H9 (cell line): Measurements from ENCODE around the gene EN1. TPM values are rescaled to one million over a fixed set of nuclear protein-coding genes. Genes with fewer than 3 reads are reported as not detected.

Experiments
- DNase-seq: peaks from one replicate; pipeline ENCODE4 v3.0.0-alpha.2; 2017
- H2AFZ ChIP-seq: one replicate; pipeline ENCODE4 v1.6.1; 2013; ENCODE audit warnings: mild to moderate bottlenecking, low read length, control low read depth, moderate library complexity
- H2AK5ac ChIP-seq: 2 replicates; pipeline ENCODE4 v1.6.1; 2013; ENCODE audit warnings: low read length, control low read depth, mixed read lengths; ENCODE audit not compliant: insufficient read length
- H2BK120ac ChIP-seq: one replicate; pipeline ENCODE4 v1.6.1; 2013; ENCODE audit warnings: low read depth, mild to moderate bottlenecking, low read length, control low read depth, inconsistent platforms; ENCODE audit not compliant: poor library complexity, severe bottlenecking
- H2BK12ac ChIP-seq: 2 replicates; pipeline ENCODE4 v1.6.1; 2013; ENCODE audit warnings: low read length, control low read depth, mixed read lengths, low read depth; ENCODE audit not compliant: insufficient read length
- H2BK15ac ChIP-seq: 2 replicates; pipeline ENCODE4 v1.6.1; 2013; ENCODE audit warnings: low read depth, low read length, control low read depth
- H2BK20ac ChIP-seq: one replicate; pipeline ENCODE4 v1.6.1; 2013; ENCODE audit warnings: low read depth, mild to moderate bottlenecking, low read length, control low read depth, inconsistent platforms; ENCODE audit not compliant: poor library complexity, severe bottlenecking
- H2BK5ac ChIP-seq: 2 replicates; pipeline ENCODE4 v1.6.1; 2013; ENCODE audit warnings: low read length, control low read depth, mixed read lengths; ENCODE audit not compliant: insufficient read length
- H3K14ac ChIP-seq: 2 replicates; pipeline ENCODE4 v1.6.1; 2013; ENCODE audit warnings: low read length, control low read depth; ENCODE audit not compliant: insufficient read depth
- H3K18ac ChIP-seq: 2 replicates; pipeline ENCODE4 v1.6.1; 2013; ENCODE audit warnings: low read depth, mild to moderate bottlenecking, mixed read lengths, low read length, control low read depth; ENCODE audit not compliant: insufficient read length
- H3K23ac ChIP-seq: 2 replicates; pipeline ENCODE4 v1.6.1; 2013; ENCODE audit warnings: low read length, control low read depth, mixed read lengths, low read depth; ENCODE audit not compliant: insufficient read length
- H3K23me2 ChIP-seq: 2 replicates; pipeline ENCODE4 v1.6.1; 2013; ENCODE audit warnings: low read depth, mild to moderate bottlenecking, mixed read lengths, low read length, control low read depth; ENCODE audit not compliant: insufficient read length, poor library complexity, severe bottlenecking
- H3K27ac ChIP-seq: 2 replicates; pipeline ENCODE4 v1.5.1; 2013; ENCODE audit warnings: low read length, control low read depth, mixed read lengths, low read depth; ENCODE audit not compliant: insufficient read length
- H3K27me3 ChIP-seq: 2 replicates; pipeline ENCODE4 v1.6.1; 2013; ENCODE audit warnings: low read length, control low read depth, inconsistent platforms; ENCODE audit not compliant: insufficient read depth
- H3K4ac ChIP-seq: 2 replicates; pipeline ENCODE4 v1.6.1; 2013; ENCODE audit warnings: low read depth, mild to moderate bottlenecking, control low read depth, inconsistent platforms, low read length, moderate library complexity
- H3K4me1 ChIP-seq: 2 replicates; pipeline ENCODE4 v1.6.1; 2013; ENCODE audit warnings: low read length, control low read depth, inconsistent platforms; ENCODE audit not compliant: insufficient read depth
- H3K4me2 ChIP-seq: 2 replicates; pipeline ENCODE4 v1.6.1; 2013; ENCODE audit warnings: low read length, control low read depth, mixed read lengths; ENCODE audit not compliant: insufficient read length, insufficient read depth
- H3K56ac ChIP-seq: 2 replicates; pipeline ENCODE4 v1.6.1; 2013; ENCODE audit warnings: low read depth, mild to moderate bottlenecking, mixed read lengths, low read length, control low read depth; ENCODE audit not compliant: insufficient read length
- H3K79me1 ChIP-seq: 2 replicates; pipeline ENCODE4 v1.6.1; 2013; ENCODE audit warnings: low read depth, mild to moderate bottlenecking, moderate library complexity, low read length, control low read depth, inconsistent platforms; ENCODE audit not compliant: insufficient read depth, poor library complexity, severe bottlenecking
- H3K79me2 ChIP-seq: 2 replicates; pipeline ENCODE4 v1.6.1; 2013; ENCODE audit warnings: low read length, control low read depth, inconsistent platforms; ENCODE audit not compliant: insufficient read depth
- H3K9ac ChIP-seq: 2 replicates; pipeline ENCODE4 v1.6.1; 2013; ENCODE audit warnings: low read length, control low read depth, mixed read lengths; ENCODE audit not compliant: insufficient read length; ENCODE audit errors: extremely low read depth
- H3K9me3 ChIP-seq: one replicate; pipeline ENCODE4 v1.6.1; 2013; ENCODE audit warnings: low read depth, low read length, inconsistent platforms; ENCODE audit not compliant: control insufficient read depth
- H3T11ph ChIP-seq: one replicate; pipeline ENCODE4 v1.6.1; 2013; ENCODE audit warnings: mild to moderate bottlenecking, low read length, control low read depth, inconsistent platforms
- H4K20me1 ChIP-seq: one replicate; pipeline ENCODE4 v1.6.1; 2013; ENCODE audit not compliant: control insufficient read depth, insufficient read length, insufficient read depth
- H4K5ac ChIP-seq: 2 replicates; pipeline ENCODE4 v1.6.1; 2013; ENCODE audit warnings: low read depth, mild to moderate bottlenecking, mixed read lengths, low read length, control low read depth; ENCODE audit not compliant: insufficient read length
- H4K8ac ChIP-seq: replicated peaks from 2 replicates; pipeline ENCODE4 v1.6.1; 2013; ENCODE audit warnings: low read length, control low read depth, mixed read lengths, low read depth; ENCODE audit not compliant: insufficient read length
- H4K91ac ChIP-seq: 2 replicates; pipeline ENCODE4 v1.6.1; 2013; ENCODE audit warnings: low read depth, mild to moderate bottlenecking, moderate library complexity, mixed read lengths, low read length, control low read depth; ENCODE audit not compliant: insufficient read length
- H3K27ac Mint-ChIP-seq, 3 experiments: 2 replicates in 2 of 3; 3 replicates in 1 of 3; pipeline ENCODE4 v1.8.0; 2020 to 2021; ENCODE audit warnings: mixed read lengths in 3 of 3, mild to moderate bottlenecking in 1 of 3, moderate library complexity in 1 of 3
- H3K27me3 Mint-ChIP-seq: 2 replicates; pipeline ENCODE4 v1.8.0; 2021; ENCODE audit warnings: low read depth, mild to moderate bottlenecking, moderate library complexity, mixed read lengths
- H3K36me3 Mint-ChIP-seq, 3 experiments: 2 replicates in 2 of 3; 3 replicates in 1 of 3; pipeline ENCODE4 v1.8.0; 2020 to 2021; ENCODE audit warnings: low read depth in 3 of 3, mixed read lengths in 3 of 3; ENCODE audit not compliant: insufficient read depth in 1 of 3
- H3K4me1 Mint-ChIP-seq, 2 experiments: 2 replicates each; pipeline ENCODE4 v1.8.0; 2020; ENCODE audit warnings: mixed read lengths in 2 of 2
- H3K4me3 Mint-ChIP-seq, 2 experiments: 2 replicates in 1 of 2; 3 replicates in 1 of 2; pipeline ENCODE4 v1.8.0; 2020 to 2021; ENCODE audit warnings: mild to moderate bottlenecking in 2 of 2, mixed read lengths in 2 of 2, moderate library complexity in 1 of 2
- H3K9me3 Mint-ChIP-seq, 2 experiments: 2 replicates in 1 of 2; 3 replicates in 1 of 2; pipeline ENCODE4 v1.8.0; 2020; ENCODE audit warnings: mild to moderate bottlenecking in 2 of 2, mixed read lengths in 2 of 2, moderate library complexity in 1 of 2
- CTCF ChIP-seq: fragments of 200-600 bp; sonication (generic); conservative IDR thresholded peaks from 3 replicates; pipeline ENCODE4 v1.8.0; 2021; ENCODE audit warnings: antibody characterized with exemption, mild to moderate bottlenecking
- WGBS: extraction: QIAGEN DNeasy Blood & Tissue Kit; methylation state at CpG from one replicate; pipeline ENCODE4 v1.1.7; 2013; ENCODE audit warnings: missing lambda C conversion rate, low lambda C conversion rate, mixed read lengths; ENCODE audit not compliant: insufficient read length; ENCODE audit errors: extremely low coverage; 5-methylcytosine and 5-hydroxymethylcytosine counted together
- total RNA-seq: library from RNA; stranded (reverse); gene quantifications from 2 replicates; pipeline ENCODE4 v1.2.1, GENCODE V29; 2021

EN1 gene
- total RNA-seq, 1 experiment from 2014 or later: not detected

DNA sequence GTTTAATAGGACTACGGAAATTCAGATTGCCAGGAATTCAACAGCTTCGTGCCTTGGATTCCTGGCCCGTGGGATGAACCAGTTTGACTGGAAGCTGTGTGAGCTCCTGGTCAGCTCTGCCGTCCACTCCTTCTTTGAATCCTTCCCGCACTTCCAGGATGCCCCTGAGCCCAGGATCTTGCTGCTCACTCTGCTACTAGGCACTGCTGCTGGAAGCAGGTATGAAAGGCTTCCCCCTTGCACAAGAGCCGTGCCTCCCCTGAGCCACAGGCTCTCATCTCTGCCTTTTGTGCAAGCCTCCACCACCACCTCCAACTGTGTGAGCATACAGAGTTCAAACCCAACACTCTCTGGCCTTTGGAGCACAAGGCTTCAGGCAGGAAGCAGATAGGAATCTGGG lies 34.9 kb downstream of the EN1 start:
- H3K14ac ChIP-seq: no peak overlapping the region
- H2BK5ac ChIP-seq: no peak overlapping the region
- H3K27ac Mint-ChIP-seq: 0 out of 7 replicates have a peak overlapping the region, but pooled peaks of 1 of the 3 experiments have one; percentile 16
- no peak overlapping the region for H4K8ac ChIP-seq
- no peaks in the 10 kb centered on the region for H3K9me3 ChIP-seq
- no peak overlapping the region for H2BK12ac ChIP-seq
- no peaks in the 10 kb centered on the region; a peak in 1 of 5 replicates for H3K9me3 Mint-ChIP-seq
- no peak overlapping the region for H4K5ac ChIP-seq
- no peak overlapping the region for H2BK120ac ChIP-seq
- H3K4me1 Mint-ChIP-seq: peaks cover 49 to 56% of the 10 kb centered on the region in 2 experiments
- no peak for TF ChIP-seq CTCF
- H2AFZ ChIP-seq: no peak overlapping the region
- no peak overlapping the region for H3K27ac ChIP-seq
- no peak overlapping the region for H3K4me2 ChIP-seq
- H3K27me3 ChIP-seq: no peaks in the 10 kb centered on the region; the same call in 1 of the 2 replicates
- H3K36me3 Mint-ChIP-seq: no peaks in the 10 kb centered on the region
- H2BK15ac ChIP-seq: no peak overlapping the region
- no peak overlapping the region for H3K9ac ChIP-seq
- H3K56ac ChIP-seq: no peak overlapping the region
- H4K91ac ChIP-seq: no peak overlapping the region
- H2BK20ac ChIP-seq: no peak overlapping the region
- no peaks in the 10 kb centered on the region for H3K79me1 ChIP-seq
- no peak overlapping the region for H3K4me3 Mint-ChIP-seq
- H3K23me2 ChIP-seq: no peaks in the 10 kb centered on the region
- H3K18ac ChIP-seq: no peak overlapping the region
- peaks cover 40% of the 10 kb centered on the region for H3K27me3 Mint-ChIP-seq
- no peak overlapping the region for H3K23ac ChIP-seq
- WGBS: no CpG with 5 or more reads among the region's 6 CpGs
- H4K20me1 ChIP-seq: no peaks in the 10 kb centered on the region
- H2AK5ac ChIP-seq: no peak overlapping the region
- H3K4me1 ChIP-seq: peaks cover 4% of the 10 kb centered on the region; the same call in 1 of the 2 replicates
- H3K79me2 ChIP-seq: no peaks in the 10 kb centered on the region
- H3T11ph ChIP-seq: no peak overlapping the region
- DNase-seq: no peak
- H3K4ac ChIP-seq: no peak overlapping the region
